ENCODE data around the gene MYO5B. TPM values are rescaled to one million over a fixed set of nuclear protein-coding genes. Genes with fewer than 3 reads are reported as not detected.

The MYO5B gene
- total RNA-seq, 2 donors from 2014 or later = 106 to 132 TPM

GRCh38 chr18:50013363-50014138 lies 181.4 kb downstream of the MYO5B start:
- no peak overlapping the region for H3K9ac ChIP-seq (ENCODE audit: low read depth in 2 of 2, low read length in 2 of 2)
- H3K27ac ChIP-seq = no peak overlapping the region
- no peak for DNase-seq
- H3K27me3 ChIP-seq = no peaks in the 10 kb centered on the region
- TF ChIP-seq CTCF (IDR thresholded peaks at IDR 0.05) = no peak
- no peaks in the 10 kb centered on the region for H3K4me1 ChIP-seq
- intact Hi-C loops (cut with DNase I) = no loop called here
- no peaks in the 10 kb centered on the region for H3K36me3 ChIP-seq
- H3K4me3 ChIP-seq = no peak overlapping the region
- H3K9me3 ChIP-seq = no peaks in the 10 kb centered on the region

GRCh38 chr18:50011813-50012435 lies 183.0 kb downstream of the MYO5B start:
- no peak for TF ChIP-seq CTCF (IDR thresholded peaks at IDR 0.05)
- no peak overlapping the region for H3K27ac ChIP-seq
- intact Hi-C loops (cut with DNase I) = no loop called here
- no peak for DNase-seq
- H3K9me3 ChIP-seq = no peaks in the 10 kb centered on the region
- no peak overlapping the region for H3K9ac ChIP-seq (ENCODE audit: low read depth in 2 of 2, low read length in 2 of 2)
- no peak overlapping the region for H3K4me3 ChIP-seq
- no peaks in the 10 kb centered on the region for H3K36me3 ChIP-seq
- no peaks in the 10 kb centered on the region for H3K4me1 ChIP-seq
- H3K27me3 ChIP-seq = no peaks in the 10 kb centered on the region

GRCh38 chr18:50009773-50010335 lies 185.1 kb downstream of the MYO5B start:
- Histone ChIP-seq H3K9ac (ENCODE audit: low read depth in 2 of 2, low read length in 2 of 2) (no peak overlapping the region), H3K36me3 (no peaks in the 10 kb centered on the region), H3K27ac (no peak overlapping the region), H3K27me3 (no peaks in the 10 kb centered on the region), H3K9me3 (no peaks in the 10 kb centered on the region), H3K4me3 (no peak overlapping the region), H3K4me1 (no peaks in the 10 kb centered on the region)
- intact Hi-C loops (cut with DNase I) = loop anchor here (5.0 kb wide), 1 partner anchor 192 kb away; no protein-coding TSS in a partner anchor
- peak; percentile 72 for DNase-seq
- peak; percentile 52 for TF ChIP-seq CTCF (IDR thresholded peaks at IDR 0.05)

- Histone ChIP-seq H3K27me3 (no peaks in the 10 kb centered on the region), H3K9me3 (no peaks in the 10 kb centered on the region), H3K4me1 (no peaks in the 10 kb centered on the region), H3K36me3 (no peaks in the 10 kb centered on the region), H3K27ac (no peak overlapping the region), H3K4me3 (no peak overlapping the region), H3K9ac (ENCODE audit: low read depth in 2 of 2, low read length in 2 of 2) (no peak overlapping the region)
- TF ChIP-seq CTCF (IDR thresholded peaks at IDR 0.05) = no peak
- intact Hi-C loops (cut with DNase I) = loop anchor here (5.0 kb wide), 1 partner anchor 194 kb away; no protein-coding TSS in a partner anchor
- no peak for DNase-seq
Measured at GRCh38 chr18:50008306-50008705, 186.6 kb downstream of the MYO5B start.

GRCh38 chr18:50006470-50007046 lies 188.4 kb downstream of the MYO5B start:
- intact Hi-C loops (cut with DNase I) = loop anchor here (5.0 kb wide), 1 partner anchor 196 kb away; no protein-coding TSS in a partner anchor

More at GRCh38 chr18:50006470-50007046, 188.4 kb downstream of the MYO5B start:
- Histone ChIP-seq H3K9me3 (no peaks in the 10 kb centered on the region), H3K27ac (no peak overlapping the region), H3K9ac (ENCODE audit: low read depth in 2 of 2, low read length in 2 of 2) (no peak overlapping the region), H3K27me3 (no peaks in the 10 kb centered on the region), H3K4me1 (no peaks in the 10 kb centered on the region), H3K36me3 (no peaks in the 10 kb centered on the region), H3K4me3 (no peak overlapping the region)
- TF ChIP-seq CTCF (IDR thresholded peaks at IDR 0.05) = no peak
- no peak for DNase-seq

Data from colonic mucosa (tissue), 4 donors.